Measurements from ENCODE around the gene CEP104. TPM values are rescaled to one million over a fixed set of nuclear protein-coding genes. Genes with fewer than 3 reads are reported as not detected.

CEP104 gene
- total RNA-seq, 1 donor from 2014 or later: 43.8 TPM

DNA sequence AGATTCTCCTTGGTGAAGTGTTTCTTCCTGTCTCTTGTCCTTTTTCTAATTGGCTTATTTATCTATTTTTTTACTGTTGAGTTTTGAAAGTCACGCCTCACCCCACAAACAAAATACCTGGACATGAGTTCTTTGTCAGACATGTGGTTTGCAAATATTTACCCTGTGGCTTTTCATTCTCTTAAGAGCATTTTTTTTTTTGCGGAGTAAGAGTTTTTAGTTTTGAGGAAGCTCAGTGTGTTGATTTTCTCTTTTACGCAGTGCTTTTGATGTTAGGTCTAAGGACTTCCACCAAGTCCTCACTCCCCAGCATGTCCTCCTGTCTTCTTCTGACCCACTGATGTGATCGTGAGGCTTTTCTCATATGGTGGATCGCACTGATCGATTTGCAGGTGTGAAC lies 7.9 kb upstream of the CEP104 start:
- DNase-seq (ENCODE audit: low spot score, unreplicated experiment): no peak
- TF ChIP-seq, protein P1, sequence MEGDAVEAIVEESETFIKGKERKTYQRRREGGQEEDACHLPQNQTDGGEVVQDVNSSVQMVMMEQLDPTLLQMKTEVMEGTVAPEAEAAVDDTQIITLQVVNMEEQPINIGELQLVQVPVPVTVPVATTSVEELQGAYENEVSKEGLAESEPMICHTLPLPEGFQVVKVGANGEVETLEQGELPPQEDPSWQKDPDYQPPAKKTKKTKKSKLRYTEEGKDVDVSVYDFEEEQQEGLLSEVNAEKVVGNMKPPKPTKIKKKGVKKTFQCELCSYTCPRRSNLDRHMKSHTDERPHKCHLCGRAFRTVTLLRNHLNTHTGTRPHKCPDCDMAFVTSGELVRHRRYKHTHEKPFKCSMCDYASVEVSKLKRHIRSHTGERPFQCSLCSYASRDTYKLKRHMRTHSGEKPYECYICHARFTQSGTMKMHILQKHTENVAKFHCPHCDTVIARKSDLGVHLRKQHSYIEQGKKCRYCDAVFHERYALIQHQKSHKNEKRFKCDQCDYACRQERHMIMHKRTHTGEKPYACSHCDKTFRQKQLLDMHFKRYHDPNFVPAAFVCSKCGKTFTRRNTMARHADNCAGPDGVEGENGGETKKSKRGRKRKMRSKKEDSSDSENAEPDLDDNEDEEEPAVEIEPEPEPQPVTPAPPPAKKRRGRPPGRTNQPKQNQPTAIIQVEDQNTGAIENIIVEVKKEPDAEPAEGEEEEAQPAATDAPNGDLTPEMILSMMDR (IDR thresholded peaks at IDR 0.05; ENCODE audit: unreplicated experiment): no peak
- H3K27ac Mint-ChIP-seq: no peak overlapping the region
- peaks cover 6% of the 10 kb centered on the region for H3K4me1 Mint-ChIP-seq (ENCODE audit: low read depth)
- H3K27me3 Mint-ChIP-seq: no peaks in the 10 kb centered on the region
- H3K36me3 Mint-ChIP-seq (ENCODE audit: insufficient read depth): peaks cover 13% of the 10 kb centered on the region
- no peak overlapping the region for H3K4me3 Mint-ChIP-seq (ENCODE audit: low read depth)
- no peaks in the 10 kb centered on the region for H3K9me3 Mint-ChIP-seq (ENCODE audit: low read depth)

DNA sequence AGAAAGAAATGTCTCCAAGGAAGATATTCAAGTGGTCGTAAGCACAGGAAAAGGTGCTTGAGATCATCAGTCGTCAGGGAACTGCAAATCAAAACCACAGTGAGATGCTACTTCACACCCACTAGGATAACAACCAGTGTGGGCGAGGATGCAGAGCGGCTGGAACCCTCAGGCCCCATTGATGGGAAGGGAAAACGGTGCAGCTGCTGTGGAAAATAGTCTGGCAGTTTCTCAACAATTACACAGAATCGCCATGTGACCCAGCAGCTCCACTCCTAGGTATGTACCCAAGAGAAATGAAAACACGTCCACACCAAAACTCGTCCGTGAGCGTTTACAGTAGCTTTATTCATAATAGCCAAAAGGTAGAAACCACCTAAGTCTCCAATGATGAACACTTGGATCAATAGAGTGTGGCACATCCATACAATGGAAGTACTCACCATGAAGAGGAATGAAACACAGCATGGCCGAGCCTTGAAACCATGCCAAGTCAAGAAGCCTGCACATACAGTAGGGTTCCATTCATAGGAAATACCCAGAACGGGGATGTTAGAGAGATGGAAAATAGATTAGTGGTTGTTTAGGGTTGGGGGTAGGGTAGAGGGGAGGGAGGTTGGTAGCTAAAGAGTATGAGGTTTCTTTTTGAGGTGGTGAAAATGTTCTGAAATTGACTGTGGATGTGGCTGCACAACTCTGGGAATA lies 6.4 kb upstream of the CEP104 start:
- TF ChIP-seq, protein P1 (IDR thresholded peaks at IDR 0.05; ENCODE audit: unreplicated experiment): no peak
- Mint-ChIP-seq H3K27ac (no peak overlapping the region), H3K36me3 (ENCODE audit: insufficient read depth) (peaks cover 8% of the 10 kb centered on the region), H3K4me3 (ENCODE audit: low read depth) (no peak overlapping the region), H3K9me3 (ENCODE audit: low read depth) (no peaks in the 10 kb centered on the region), H3K27me3 (no peaks in the 10 kb centered on the region), H3K4me1 (ENCODE audit: low read depth) (peaks cover 9% of the 10 kb centered on the region)
- no peak for DNase-seq (ENCODE audit: low spot score, unreplicated experiment)

DNA sequence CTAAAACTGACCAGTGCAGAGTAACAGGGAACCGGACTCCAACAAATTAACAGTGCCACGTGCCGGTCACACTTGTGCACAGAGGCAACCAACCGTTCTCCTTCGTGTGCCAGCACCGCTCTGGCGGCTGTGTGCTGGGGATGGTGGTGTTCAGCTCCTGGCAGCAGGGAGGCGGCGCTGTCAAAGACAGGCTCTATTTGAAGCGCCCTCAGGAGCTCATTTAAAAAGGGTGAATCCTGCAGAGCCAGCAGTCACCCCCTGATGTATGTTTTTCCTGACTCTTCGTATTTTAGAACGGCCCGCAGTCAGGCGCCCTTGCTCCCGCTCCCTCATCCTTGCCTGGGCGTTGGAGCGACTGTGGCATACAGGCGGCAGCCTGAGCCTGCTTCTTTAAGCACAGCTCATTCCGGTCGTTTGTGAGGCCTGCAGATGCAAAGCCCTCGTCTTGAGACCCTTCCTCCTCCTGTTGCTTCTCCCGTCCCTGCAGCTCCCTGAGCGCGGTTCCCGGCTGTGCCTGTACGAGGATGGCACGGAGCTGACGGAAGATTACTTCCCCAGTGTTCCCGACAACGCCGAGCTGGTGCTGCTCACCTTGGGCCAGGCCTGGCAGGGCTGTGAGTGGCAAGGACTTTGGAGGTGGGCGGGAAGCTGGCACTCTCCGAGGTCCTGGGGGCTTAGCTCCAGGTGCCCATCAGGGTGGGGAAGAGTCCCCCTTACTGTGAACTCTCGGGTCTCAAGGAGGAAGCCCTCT lies 1.4 kb upstream of the CEP104 start:
- peaks cover under 1% of the 10 kb centered on the region for H3K36me3 Mint-ChIP-seq (ENCODE audit: insufficient read depth)
- peaks cover 15% of the 10 kb centered on the region for H3K4me1 Mint-ChIP-seq (ENCODE audit: low read depth)
- no peak for DNase-seq (ENCODE audit: low spot score, unreplicated experiment)
- H3K9me3 Mint-ChIP-seq (ENCODE audit: low read depth): no peaks in the 10 kb centered on the region
- H3K27ac Mint-ChIP-seq: peak overlapping the region; percentile 12
- TF ChIP-seq, protein P1 (IDR thresholded peaks at IDR 0.05; ENCODE audit: unreplicated experiment): peak; percentile 5
- no peaks in the 10 kb centered on the region for H3K27me3 Mint-ChIP-seq
- H3K4me3 Mint-ChIP-seq (ENCODE audit: low read depth): peak overlapping the region; percentile 98

DNA sequence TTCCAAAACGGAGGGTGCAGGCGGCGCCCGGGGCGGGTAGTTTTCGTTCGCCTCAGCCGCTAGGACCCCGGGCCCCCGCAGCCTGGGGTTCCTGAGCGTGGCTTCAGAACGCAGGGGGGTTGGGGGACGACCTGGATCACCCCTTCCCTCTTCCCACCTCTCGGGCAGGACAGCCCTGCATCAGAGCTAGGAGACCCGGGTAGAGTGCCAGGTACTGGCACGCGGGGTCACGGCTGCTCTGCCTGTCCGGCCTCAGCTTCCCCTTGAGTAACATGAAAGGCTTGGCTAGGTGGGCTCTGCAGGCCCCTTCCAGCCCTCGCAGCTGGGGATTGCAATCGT lies 749 bp upstream of the CEP104 start:
- Mint-ChIP-seq H3K36me3 (ENCODE audit: insufficient read depth) (no peaks in the 10 kb centered on the region), H3K4me3 (ENCODE audit: low read depth) (peak overlapping the region; percentile 98), H3K27ac (no peak overlapping the region), H3K27me3 (no peaks in the 10 kb centered on the region), H3K9me3 (ENCODE audit: low read depth) (no peaks in the 10 kb centered on the region), H3K4me1 (ENCODE audit: low read depth) (peaks cover 15% of the 10 kb centered on the region)
- no peak for DNase-seq (ENCODE audit: low spot score, unreplicated experiment)
- TF ChIP-seq, protein P1 (IDR thresholded peaks at IDR 0.05; ENCODE audit: unreplicated experiment): no peak

DNA sequence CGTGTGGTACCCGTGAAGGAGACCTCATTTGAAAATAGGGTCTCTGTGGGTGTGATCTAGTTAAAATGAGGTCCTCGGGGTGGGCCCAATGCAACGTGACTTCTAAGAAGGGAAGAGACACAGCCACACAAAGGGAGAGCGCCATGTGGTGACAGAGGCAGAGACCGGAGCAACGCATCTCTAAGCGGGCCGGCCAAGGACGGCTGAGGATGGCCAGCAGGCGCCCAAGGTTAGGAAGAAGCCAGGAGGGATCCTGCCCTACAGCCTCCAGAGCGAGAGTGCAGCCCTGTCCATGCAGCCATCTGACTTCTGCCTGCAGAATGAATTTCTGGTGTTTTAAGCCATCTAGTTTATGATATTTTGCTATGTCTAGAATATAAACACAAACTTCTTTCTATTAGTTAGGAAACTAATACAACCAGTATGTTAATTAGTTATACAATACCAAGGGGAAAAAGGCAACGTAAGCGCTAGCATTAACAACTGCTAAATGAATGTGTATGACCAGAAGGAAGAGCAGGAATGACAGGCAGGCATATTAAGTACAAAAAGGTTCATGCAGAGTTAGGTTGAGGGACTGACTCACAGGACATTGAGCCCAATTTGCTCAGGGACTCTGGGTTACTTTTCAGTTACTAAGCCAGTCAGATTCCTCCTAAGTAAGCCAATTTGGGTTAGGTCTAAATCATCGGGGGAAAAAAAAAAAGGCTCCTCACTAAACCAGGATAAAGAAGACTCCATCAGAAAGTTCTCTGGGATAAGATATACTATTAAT lies 4.1 kb downstream of the CEP104 start:
- H3K9me3 Mint-ChIP-seq (ENCODE audit: low read depth): no peaks in the 10 kb centered on the region
- H3K27ac Mint-ChIP-seq: no peak overlapping the region
- H3K27me3 Mint-ChIP-seq: no peaks in the 10 kb centered on the region
- TF ChIP-seq, protein P1 (IDR thresholded peaks at IDR 0.05; ENCODE audit: unreplicated experiment): no peak
- no peak overlapping the region for H3K4me3 Mint-ChIP-seq (ENCODE audit: low read depth)
- H3K36me3 Mint-ChIP-seq (ENCODE audit: insufficient read depth): peaks cover 6% of the 10 kb centered on the region
- no peak for DNase-seq (ENCODE audit: low spot score, unreplicated experiment)
- H3K4me1 Mint-ChIP-seq (ENCODE audit: low read depth): peaks cover 9% of the 10 kb centered on the region

Measured in progenitor cell of endocrine pancreas (in vitro differentiated cells).